HEK293T (cell line): ENCODE measurements around the gene SLC25A20.

ENCODE experiments used
- CTCF ChIA-PET: fragments of 350-600 bp; formaldehyde crosslinking; extraction: SDS; loops from one replicate; lab custom pipeline; 2021; ENCODE audit warnings: antibody characterized with exemption, inconsistent platforms; lab: Yijun Ruan, JAX
- POLR2A ChIA-PET: fragments of 350-600 bp; formaldehyde crosslinking; extraction: SDS; loops from one replicate; lab custom pipeline; 2020; ENCODE audit warnings: antibody characterized with exemption, inconsistent platforms; lab: Yijun Ruan, JAX
- DNase-seq: peaks from one replicate; pipeline ENCODE4 v3.0.0; 2012; ENCODE audit warnings: mixed read lengths; ENCODE audit errors: extremely low spot score
- ARNT ChIP-seq: fragments of 450-650 bp; IDR thresholded peaks from 2 replicates; pipeline ENCODE4 v1.6.1; 2017; ENCODE audit warnings: mild to moderate bottlenecking
- BHLHE40 ChIP-seq: fragments of 450-650 bp; IDR thresholded peaks from 2 replicates; pipeline ENCODE4 v1.6.1; 2016; ENCODE audit warnings: mild to moderate bottlenecking, moderate library complexity, borderline replicate concordance
- CTBP1 ChIP-seq: fragments of 450-650 bp; IDR thresholded peaks from 2 replicates; pipeline ENCODE4 v1.6.1; 2016; ENCODE audit warnings: borderline replicate concordance
- ELF4 ChIP-seq: fragments of 450-650 bp; IDR thresholded peaks from 2 replicates; pipeline ENCODE4 v1.6.1; 2017; ENCODE audit warnings: antibody characterized with exemption
- FOXA1 ChIP-seq: fragments of 450-650 bp; IDR thresholded peaks from 2 replicates; pipeline ENCODE4 v1.6.1; 2016; ENCODE audit warnings: mild to moderate bottlenecking
- FOXK2 ChIP-seq: fragments of 450-650 bp; IDR thresholded peaks from 2 replicates; pipeline ENCODE4 v1.6.1; 2016; ENCODE audit warnings: mild to moderate bottlenecking
- FOXM1 ChIP-seq: fragments of 450-650 bp; IDR thresholded peaks from 2 replicates; pipeline ENCODE4 v1.6.1; 2017; ENCODE audit warnings: mild to moderate bottlenecking, borderline replicate concordance
- HDGF ChIP-seq: fragments of 450-650 bp; IDR thresholded peaks from 2 replicates; pipeline ENCODE4 v1.6.1; 2017; ENCODE audit warnings: antibody characterized with exemption, borderline replicate concordance
- L3MBTL2 ChIP-seq: fragments of 450-650 bp; conservative IDR thresholded peaks from 2 replicates; pipeline ENCODE4 v1.6.1; 2016; ENCODE audit warnings: mild to moderate bottlenecking
- LEF1 ChIP-seq: fragments of 450-650 bp; IDR thresholded peaks from 2 replicates; pipeline ENCODE4 v1.6.1; 2017; ENCODE audit warnings: mild to moderate bottlenecking, borderline replicate concordance
- NFRKB ChIP-seq: fragments of 450-650 bp; IDR thresholded peaks from 2 replicates; pipeline ENCODE4 v1.6.1; 2016; ENCODE audit warnings: mild to moderate bottlenecking, moderate library complexity
- SP1 ChIP-seq: fragments of 450-650 bp; IDR thresholded peaks from 2 replicates; pipeline ENCODE4 v1.6.1; 2017
- SUZ12 ChIP-seq: fragments of 450-650 bp; IDR thresholded peaks from 2 replicates; pipeline ENCODE4 v1.6.1; 2016; ENCODE audit warnings: mild to moderate bottlenecking
- TARDBP ChIP-seq: fragments of 450-650 bp; IDR thresholded peaks from 2 replicates; pipeline ENCODE4 v1.6.1; 2016
- ZNF384 ChIP-seq: fragments of 450-650 bp; IDR thresholded peaks from 2 replicates; pipeline ENCODE4 v1.6.1; 2016
- TF ChIP-seq, protein P1 (sequence below): fragments of 450-650 bp; IDR thresholded peaks from 2 replicates; pipeline ENCODE4 v1.6.1; 2016

The SLC25A20 gene

GRCh38 chr3:48934333-48934991 is 35.8 kb upstream of the SLC25A20 start:
- POLR2A ChIA-PET: no interaction called here
- CTCF ChIA-PET: interaction anchor here (0.7 to 1.1 kb wide), 2 partner anchors 53 to 477 kb away, joined by 3 read pairs; no protein-coding TSS in a partner anchor

DNA sequence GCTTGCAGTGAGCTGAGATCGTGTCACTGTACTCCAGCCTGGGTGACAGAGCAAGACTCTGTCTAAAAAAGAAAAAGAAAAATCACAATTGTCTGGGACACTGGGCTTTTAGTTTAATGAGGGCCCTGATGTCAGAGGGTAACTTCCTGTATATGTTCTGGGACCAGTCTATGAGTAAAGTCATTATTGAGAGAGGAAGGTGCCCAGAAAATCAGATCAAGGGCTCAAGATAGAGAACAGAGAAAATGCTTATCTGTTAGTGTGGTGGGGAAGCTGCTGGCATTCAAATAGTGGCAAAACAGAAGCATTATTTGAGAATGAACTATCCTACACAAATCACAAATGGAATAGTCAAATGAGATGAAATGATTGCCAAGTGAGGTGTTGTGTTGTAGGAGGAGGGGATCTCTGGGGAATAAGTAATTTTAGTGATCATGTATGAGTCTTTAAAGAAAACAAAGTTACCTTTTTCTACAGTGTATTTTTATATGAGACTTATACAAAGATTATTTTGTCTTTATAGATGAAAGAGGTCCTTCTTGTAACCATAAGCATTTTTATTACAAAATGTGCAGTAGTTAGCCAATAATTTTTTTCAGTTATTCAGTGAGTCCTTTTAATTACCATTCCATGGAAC is 33.4 kb upstream of the SLC25A20 start:
- CTCF ChIA-PET: interaction anchor here (0.5 to 1.3 kb wide), 3 partner anchors 13 to 254 kb away, joined by 3 to 6 read pairs (median 3); no protein-coding TSS in a partner anchor
- no peak for DNase-seq
- TF ChIP-seq ZNF384 (no peak), CTBP1 (no peak), SUZ12 (no peak), BHLHE40 (no peak), L3MBTL2 (no peak), NFRKB (no peak), ELF4 (no peak), FOXM1 (no peak), ARNT (no peak), SP1 (no peak), LEF1 (no peak), FOXA1 (no peak), TARDBP (no peak), FOXK2 (no peak)
- TF ChIP-seq, protein P1, sequence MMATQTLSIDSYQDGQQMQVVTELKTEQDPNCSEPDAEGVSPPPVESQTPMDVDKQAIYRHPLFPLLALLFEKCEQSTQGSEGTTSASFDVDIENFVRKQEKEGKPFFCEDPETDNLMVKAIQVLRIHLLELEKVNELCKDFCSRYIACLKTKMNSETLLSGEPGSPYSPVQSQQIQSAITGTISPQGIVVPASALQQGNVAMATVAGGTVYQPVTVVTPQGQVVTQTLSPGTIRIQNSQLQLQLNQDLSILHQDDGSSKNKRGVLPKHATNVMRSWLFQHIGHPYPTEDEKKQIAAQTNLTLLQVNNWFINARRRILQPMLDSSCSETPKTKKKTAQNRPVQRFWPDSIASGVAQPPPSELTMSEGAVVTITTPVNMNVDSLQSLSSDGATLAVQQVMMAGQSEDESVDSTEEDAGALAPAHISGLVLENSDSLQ: no peak
- POLR2A ChIA-PET: interaction anchor here (1.1 kb wide), 1 partner anchor 14 kb away, joined by 3 read pairs; the partner anchor contains the start of gene ARIH2

More at GRCh38 chr3:48934333-48934991, 35.8 kb upstream of the SLC25A20 start:
- no peak for DNase-seq
- TF ChIP-seq ELF4 (no peak), NFRKB (no peak), SP1 (no peak), HDGF (no peak), ZNF384 (no peak), L3MBTL2 (no peak), ARNT (no peak), SUZ12 (no peak), CTBP1 (no peak), BHLHE40 (no peak), FOXA1 (no peak), LEF1 (no peak), FOXK2 (no peak)
- TF ChIP-seq, protein P1: no peak

DNA sequence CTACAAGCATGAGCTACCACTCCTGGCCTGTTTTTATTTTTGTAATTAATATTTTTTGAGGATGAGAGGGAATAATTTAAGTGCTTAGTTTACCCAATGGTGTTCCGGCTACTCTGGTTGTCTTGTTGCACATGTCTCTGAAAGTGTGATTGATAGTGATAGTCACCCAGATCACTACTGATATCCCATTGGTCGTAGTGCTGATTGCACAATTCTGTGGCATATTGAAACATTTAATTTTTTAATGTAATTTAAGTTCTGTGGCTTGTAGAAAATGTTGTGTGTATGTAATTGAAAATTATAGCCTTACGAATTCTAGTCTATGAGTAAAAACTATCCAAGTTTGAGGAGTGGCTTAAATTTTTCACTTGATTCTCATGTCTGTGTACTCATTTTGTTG is 31.9 kb upstream of the SLC25A20 start:
- TF ChIP-seq LEF1 (no peak), ZNF384 (no peak), BHLHE40 (no peak), SUZ12 (no peak)
- ChIA-PET POLR2A (interaction anchor here (3.7 kb wide), 1 partner anchor 11 kb away, joined by 24 read pairs; the partner anchor contains the start of gene ARIH2), CTCF (interaction anchor here (1.2 to 1.3 kb wide), 2 partner anchors 11 to 191 kb away, joined by 3 read pairs; no protein-coding TSS in a partner anchor)
- no peak for DNase-seq

DNA sequence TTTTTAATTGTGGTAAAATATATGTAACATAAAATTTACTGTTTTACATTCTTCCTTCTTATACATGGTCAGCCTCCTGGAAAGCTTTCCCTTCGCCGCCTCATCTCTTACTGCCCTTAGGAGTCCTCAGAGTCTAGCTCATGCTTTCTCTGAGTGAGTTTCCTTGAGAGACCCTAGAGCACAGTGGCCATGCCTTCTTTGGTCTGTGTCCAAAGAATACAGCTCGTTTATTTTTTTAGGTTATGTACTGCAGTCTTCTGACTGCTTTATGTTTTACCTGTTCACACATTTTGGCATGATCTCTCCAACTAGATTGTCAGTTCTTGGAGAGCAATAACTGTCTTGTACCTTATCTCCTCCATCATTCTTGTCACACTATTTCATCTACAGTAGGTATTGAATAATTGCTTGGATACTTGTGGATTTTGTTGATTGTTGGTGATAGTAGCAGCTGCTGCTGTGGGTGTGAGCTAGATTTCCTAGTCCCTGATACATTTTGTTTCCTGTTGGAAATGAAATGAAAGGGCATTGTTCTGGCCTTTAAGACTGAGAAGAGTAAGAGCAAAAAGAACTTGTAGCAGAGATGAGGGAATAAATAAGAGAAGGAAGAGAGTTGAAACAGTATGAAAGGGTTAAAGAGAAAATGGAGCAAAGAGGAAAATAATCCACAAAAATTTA is 30.8 kb upstream of the SLC25A20 start:
- ChIA-PET POLR2A (interaction anchor here (3.7 kb wide), 1 partner anchor 10 kb away, joined by 24 read pairs; the partner anchor contains the start of gene ARIH2), CTCF (no interaction called here)
- TF ChIP-seq ELF4 (no peak), FOXA1 (no peak), NFRKB (no peak), BHLHE40 (no peak), LEF1 (no peak), TARDBP (no peak), L3MBTL2 (no peak), SUZ12 (no peak), HDGF (no peak), CTBP1 (no peak), FOXM1 (no peak), ARNT (no peak), ZNF384 (no peak), FOXK2 (no peak), SP1 (no peak)
- TF ChIP-seq, protein P1: no peak
- DNase-seq: no peak

- TF ChIP-seq, protein P1: no peak
- TF ChIP-seq NFRKB: no peak
- TF ChIP-seq FOXA1: no peak
- TF ChIP-seq FOXK2: no peak
- ChIA-PET CTCF (interaction anchor here (1.0 kb wide), 1 partner anchor 10 kb away, joined by 3 read pairs; the partner anchor contains the start of gene ARIH2), POLR2A (interaction anchor here (3.7 kb wide), 1 partner anchor 10 kb away, joined by 24 read pairs; the partner anchor contains the start of gene ARIH2)
- DNase-seq: no peak
These were observed 30.0 kb upstream of the SLC25A20 start for GRCh38 chr3:48928679-48929078.
